ENCODE data around the gene LCT.

DNA sequence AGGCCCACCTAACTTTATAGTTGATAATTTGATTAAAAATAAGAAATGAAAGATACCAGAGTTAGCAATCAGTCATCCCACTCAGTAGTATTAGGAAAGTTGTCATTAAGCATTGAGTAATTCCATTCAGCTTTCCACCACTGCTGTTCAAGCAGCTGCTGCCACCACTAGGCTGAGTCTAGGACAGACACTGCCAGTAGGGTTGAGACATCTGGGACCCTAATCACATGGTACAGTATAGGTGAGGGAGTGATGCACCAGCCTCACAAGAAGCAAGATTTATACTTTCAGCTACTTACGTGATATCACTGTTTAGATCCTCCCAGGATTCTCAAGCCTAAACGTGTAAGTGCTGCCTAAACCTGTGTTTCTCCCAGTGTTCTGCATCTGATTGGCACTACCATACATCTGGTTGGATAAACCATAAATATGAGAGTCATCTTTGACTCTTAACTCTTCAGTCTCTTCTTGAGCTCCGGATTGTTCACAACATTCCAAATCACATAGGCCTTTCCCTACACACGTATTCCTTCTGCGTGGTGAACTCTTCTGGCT, 92.1 kb downstream of the LCT start:
- TF ChIP-seq, protein P1, sequence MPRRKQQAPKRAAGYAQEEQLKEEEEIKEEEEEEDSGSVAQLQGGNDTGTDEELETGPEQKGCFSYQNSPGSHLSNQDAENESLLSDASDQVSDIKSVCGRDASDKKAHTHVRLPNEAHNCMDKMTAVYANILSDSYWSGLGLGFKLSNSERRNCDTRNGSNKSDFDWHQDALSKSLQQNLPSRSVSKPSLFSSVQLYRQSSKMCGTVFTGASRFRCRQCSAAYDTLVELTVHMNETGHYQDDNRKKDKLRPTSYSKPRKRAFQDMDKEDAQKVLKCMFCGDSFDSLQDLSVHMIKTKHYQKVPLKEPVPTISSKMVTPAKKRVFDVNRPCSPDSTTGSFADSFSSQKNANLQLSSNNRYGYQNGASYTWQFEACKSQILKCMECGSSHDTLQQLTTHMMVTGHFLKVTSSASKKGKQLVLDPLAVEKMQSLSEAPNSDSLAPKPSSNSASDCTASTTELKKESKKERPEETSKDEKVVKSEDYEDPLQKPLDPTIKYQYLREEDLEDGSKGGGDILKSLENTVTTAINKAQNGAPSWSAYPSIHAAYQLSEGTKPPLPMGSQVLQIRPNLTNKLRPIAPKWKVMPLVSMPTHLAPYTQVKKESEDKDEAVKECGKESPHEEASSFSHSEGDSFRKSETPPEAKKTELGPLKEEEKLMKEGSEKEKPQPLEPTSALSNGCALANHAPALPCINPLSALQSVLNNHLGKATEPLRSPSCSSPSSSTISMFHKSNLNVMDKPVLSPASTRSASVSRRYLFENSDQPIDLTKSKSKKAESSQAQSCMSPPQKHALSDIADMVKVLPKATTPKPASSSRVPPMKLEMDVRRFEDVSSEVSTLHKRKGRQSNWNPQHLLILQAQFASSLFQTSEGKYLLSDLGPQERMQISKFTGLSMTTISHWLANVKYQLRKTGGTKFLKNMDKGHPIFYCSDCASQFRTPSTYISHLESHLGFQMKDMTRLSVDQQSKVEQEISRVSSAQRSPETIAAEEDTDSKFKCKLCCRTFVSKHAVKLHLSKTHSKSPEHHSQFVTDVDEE (CRISPR knock-in tag; IDR thresholded peaks at IDR 0.05): no peak
- no peak for TF ChIP-seq ISL1 (CRISPR knock-in tag; IDR thresholded peaks at IDR 0.05)
- no peak for TF ChIP-seq RARB (CRISPR knock-in tag; IDR thresholded peaks at IDR 0.05)
- TF ChIP-seq ZNF70 (CRISPR knock-in tag; IDR thresholded peaks at IDR 0.05): no peak
- no peak for TF ChIP-seq ZFP3 (CRISPR knock-in tag; IDR thresholded peaks at IDR 0.05)
- TF ChIP-seq CSDC2 (CRISPR knock-in tag; IDR thresholded peaks at IDR 0.05): no peak
- TF ChIP-seq, protein P2, sequence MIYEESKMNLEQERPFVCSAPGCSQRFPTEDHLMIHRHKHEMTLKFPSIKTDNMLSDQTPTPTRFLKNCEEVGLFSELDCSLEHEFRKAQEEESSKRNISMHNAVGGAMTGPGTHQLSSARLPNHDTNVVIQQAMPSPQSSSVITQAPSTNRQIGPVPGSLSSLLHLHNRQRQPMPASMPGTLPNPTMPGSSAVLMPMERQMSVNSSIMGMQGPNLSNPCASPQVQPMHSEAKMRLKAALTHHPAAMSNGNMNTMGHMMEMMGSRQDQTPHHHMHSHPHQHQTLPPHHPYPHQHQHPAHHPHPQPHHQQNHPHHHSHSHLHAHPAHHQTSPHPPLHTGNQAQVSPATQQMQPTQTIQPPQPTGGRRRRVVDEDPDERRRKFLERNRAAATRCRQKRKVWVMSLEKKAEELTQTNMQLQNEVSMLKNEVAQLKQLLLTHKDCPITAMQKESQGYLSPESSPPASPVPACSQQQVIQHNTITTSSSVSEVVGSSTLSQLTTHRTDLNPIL (CRISPR knock-in tag; IDR thresholded peaks at IDR 0.05; ENCODE audit: low read depth): no peak
- no peak for TF ChIP-seq OSR1 (CRISPR knock-in tag; IDR thresholded peaks at IDR 0.05)
- TF ChIP-seq GLIS3 (CRISPR knock-in tag; IDR thresholded peaks at IDR 0.05): no peak
- TF ChIP-seq ZFP30 (CRISPR knock-in tag; IDR thresholded peaks at IDR 0.05): no peak
